Type B pancreatic cell (in vitro differentiated cells): Measurements from ENCODE around the gene TKTL2. TPM values are rescaled to one million over a fixed set of nuclear protein-coding genes. Genes with fewer than 3 reads are reported as not detected.

ENCODE experiments used
- DNase-seq: peaks from one replicate; pipeline ENCODE4 v3.0.0; 2021; ENCODE audit warnings: mixed read lengths; ENCODE audit not compliant: unreplicated experiment; ENCODE audit errors: extremely low spot score
- H3K27ac Mint-ChIP-seq: 2 replicates; pipeline ENCODE4 v1.8.0; 2021; ENCODE audit warnings: mild to moderate bottlenecking, mixed read lengths
- H3K27me3 Mint-ChIP-seq: 2 replicates; pipeline ENCODE4 v1.8.0; 2021; ENCODE audit warnings: mixed read lengths
- H3K36me3 Mint-ChIP-seq: 2 replicates; pipeline ENCODE4 v1.8.0; 2021; ENCODE audit warnings: mixed read lengths
- H3K4me1 Mint-ChIP-seq: one replicate; pipeline ENCODE4 v1.8.0; 2021; ENCODE audit warnings: mixed read lengths; ENCODE audit not compliant: unreplicated experiment
- H3K4me3 Mint-ChIP-seq: 2 replicates; pipeline ENCODE4 v1.8.0; 2021; ENCODE audit warnings: mild to moderate bottlenecking, mixed read lengths
- H3K9me3 Mint-ChIP-seq: 2 replicates; pipeline ENCODE4 v1.8.0; 2021; ENCODE audit warnings: mixed read lengths
- CTCF ChIP-seq: fragments of 200-600 bp; sonication (generic); conservative IDR thresholded peaks from 2 replicates; pipeline ENCODE4 v1.5.0; 2021; ENCODE audit warnings: antibody characterized with exemption, mild to moderate bottlenecking
- total RNA-seq: library from RNA; stranded (reverse); gene quantifications from 2 replicates; pipeline ENCODE4 v1.2.1, GENCODE V29; 2021; ENCODE audit warnings: low replicate concordance

Gene TKTL2
- total RNA-seq, 1 donor from 2014 or later = not detected

- peak within 1 kb of the TSS; percentile 99 for H3K27ac Mint-ChIP-seq
- peak; percentile 91 for DNase-seq
- H3K27me3 Mint-ChIP-seq = no peaks in the 10 kb centered on the region
- H3K4me3 Mint-ChIP-seq = peak within 1 kb of the TSS; percentile 97
- H3K9me3 Mint-ChIP-seq = no peaks in the 10 kb centered on the region
- TF ChIP-seq CTCF = no peak
- H3K36me3 Mint-ChIP-seq = peaks cover 3% of the 10 kb centered on the region
- peaks cover 13% of the 10 kb centered on the region for H3K4me1 Mint-ChIP-seq
Observed at GRCh38 chr4:163494360-163495241, 21.0 kb upstream of the TKTL2 start, which contains the start of gene TMA16. Gene TMA16, plus strand, starts transcription at chr4:163494690. Its CDS starts 112 bp downstream, at chr4:163494802.

- TF ChIP-seq CTCF = no peak
- Mint-ChIP-seq H3K4me1 (peaks cover 13% of the 10 kb centered on the region), H3K27me3 (no peaks in the 10 kb centered on the region), H3K27ac (peak overlapping the region; percentile 99), H3K36me3 (peaks cover 3% of the 10 kb centered on the region), H3K9me3 (no peaks in the 10 kb centered on the region), H3K4me3 (peak overlapping the region; percentile 97)
- no peak for DNase-seq
Observed at GRCh38 chr4:163493643-163494359, 20.2 kb upstream of the TKTL2 start.

DNA sequence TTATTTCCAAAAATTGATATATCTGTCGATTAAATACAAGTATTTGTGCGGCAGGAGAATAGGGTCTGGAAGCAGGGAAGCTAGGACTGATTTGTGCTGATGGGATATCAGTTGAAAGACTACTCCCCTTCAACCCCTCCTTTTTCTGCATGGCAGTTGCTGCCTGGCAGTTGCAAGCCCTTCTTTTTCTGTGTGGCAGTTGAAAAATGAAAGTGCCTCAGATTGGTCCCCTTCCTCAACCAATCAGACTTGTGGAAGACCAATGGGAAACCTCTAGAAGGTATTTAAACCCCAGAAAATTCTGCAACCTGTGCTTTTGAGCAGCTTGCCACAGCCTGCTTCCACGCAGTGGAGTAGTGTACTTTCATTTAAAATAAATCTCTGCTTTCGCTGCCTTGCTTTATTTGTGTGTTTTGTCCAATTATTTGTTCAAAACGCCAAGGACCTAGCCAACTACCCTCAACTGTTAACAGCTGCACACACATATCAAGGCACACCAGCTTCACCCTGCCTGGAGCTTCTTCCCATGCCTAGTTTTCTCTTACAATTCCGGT is 19.5 kb upstream of the TKTL2 start:
- no peak overlapping the region for H3K27ac Mint-ChIP-seq
- H3K4me3 Mint-ChIP-seq = peak overlapping the region; percentile 97
- no peak for TF ChIP-seq CTCF
- no peak for DNase-seq
- peaks cover 3% of the 10 kb centered on the region for H3K36me3 Mint-ChIP-seq
- peaks cover 3% of the 10 kb centered on the region for H3K27me3 Mint-ChIP-seq
- H3K4me1 Mint-ChIP-seq = peaks cover 13% of the 10 kb centered on the region
- H3K9me3 Mint-ChIP-seq = no peaks in the 10 kb centered on the region

DNA sequence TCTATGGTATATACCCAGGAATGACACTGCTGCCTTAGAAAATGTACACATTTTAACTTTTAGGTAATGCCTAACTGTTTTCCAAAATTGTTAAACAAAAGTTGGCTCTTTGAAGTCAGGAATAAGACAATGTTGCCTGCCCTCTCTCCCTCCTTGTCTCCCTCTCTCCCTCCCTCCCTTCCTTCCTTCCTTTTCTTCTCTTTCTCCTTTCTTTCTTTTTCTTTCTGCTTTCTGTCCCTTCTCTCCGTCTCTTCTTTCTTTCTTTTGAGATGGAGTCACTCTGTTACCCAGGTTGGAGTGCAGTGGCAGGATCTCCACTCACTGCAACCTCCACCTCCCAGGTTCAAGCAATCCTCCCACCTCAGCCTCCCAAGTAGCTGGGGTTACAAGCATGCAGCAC is 16.4 kb upstream of the TKTL2 start:
- Mint-ChIP-seq H3K36me3 (no peaks in the 10 kb centered on the region), H3K4me1 (no peaks in the 10 kb centered on the region), H3K27ac (no peak overlapping the region), H3K9me3 (no peaks in the 10 kb centered on the region), H3K4me3 (no peak overlapping the region), H3K27me3 (peaks cover 7% of the 10 kb centered on the region)
- no peak for DNase-seq
- TF ChIP-seq CTCF = no peak

DNA sequence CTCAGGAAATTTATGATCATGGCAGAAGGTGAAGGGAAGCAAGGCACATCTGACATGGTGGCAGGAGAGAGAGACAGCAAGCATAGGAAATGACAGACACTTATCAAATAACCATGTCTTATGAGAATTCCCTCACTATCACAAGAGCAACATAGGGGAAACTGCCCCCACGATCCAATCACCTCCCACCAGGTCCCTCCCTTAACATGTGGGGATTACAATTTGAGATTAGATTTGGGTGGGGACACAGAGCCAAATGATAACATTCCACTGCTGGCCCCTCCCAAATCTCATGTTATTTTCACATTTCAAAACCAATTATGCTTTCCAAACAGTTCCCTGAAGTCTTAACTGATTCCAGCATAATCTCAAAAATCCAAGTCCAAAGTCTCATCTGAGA is 12.8 kb upstream of the TKTL2 start:
- DNase-seq = no peak
- H3K4me1 Mint-ChIP-seq = no peaks in the 10 kb centered on the region
- H3K27ac Mint-ChIP-seq = no peak overlapping the region
- no peaks in the 10 kb centered on the region for H3K9me3 Mint-ChIP-seq
- no peak for TF ChIP-seq CTCF
- H3K27me3 Mint-ChIP-seq = peaks cover 7% of the 10 kb centered on the region
- no peak overlapping the region for H3K4me3 Mint-ChIP-seq
- H3K36me3 Mint-ChIP-seq = no peaks in the 10 kb centered on the region
